ENCODE measurements around the gene TUBB1.

TUBB1 gene

GRCh38 chr20:59028812-59029211 is 9.6 kb downstream of the TUBB1 start:
- Histone ChIP-seq H3F3A (ENCODE audit: low read depth) (no peaks in the 10 kb centered on the region), H3K4me2 (ENCODE audit: low read depth, low read length, poor library complexity, severe bottlenecking) (peak overlapping the region; percentile 76), H3K9ac (ENCODE audit: low read depth, low read length, poor library complexity, severe bottlenecking) (peak overlapping the region; percentile 80), H3K9me3 (ENCODE audit: insufficient read depth, low read depth, low read length) (no peaks in the 10 kb centered on the region), H2AFZ (ENCODE audit: low read length) (no peak overlapping the region), H3K36me3 (ENCODE audit: insufficient read depth, low read length) (peaks cover 55% of the 10 kb centered on the region), H3K9me2 (replicated peaks; ENCODE audit: low read depth, low read length) (no peaks in the 10 kb centered on the region), H3K27me3 (ENCODE audit: insufficient read depth, low read length, poor library complexity, severe bottlenecking) (no peaks in the 10 kb centered on the region), H3K79me2 (ENCODE audit: insufficient read depth, low read length) (peaks cover 66% of the 10 kb centered on the region), H4K20me1 (ENCODE audit: insufficient read depth, low read length, poor library complexity, severe bottlenecking) (peaks cover 41% of the 10 kb centered on the region), H3K4me1 (ENCODE audit: insufficient read depth, low read length, poor library complexity, severe bottlenecking) (peaks cover 20% of the 10 kb centered on the region), H3K4me3 (ENCODE audit: low read length, poor library complexity, severe bottlenecking) (peak overlapping the region; percentile 80)
- no peak for TF ChIP-seq EZH2phosphoT487 (IDR thresholded peaks at IDR 0.05; ENCODE audit: borderline replicate concordance)
- TF ChIP-seq, protein P1, sequence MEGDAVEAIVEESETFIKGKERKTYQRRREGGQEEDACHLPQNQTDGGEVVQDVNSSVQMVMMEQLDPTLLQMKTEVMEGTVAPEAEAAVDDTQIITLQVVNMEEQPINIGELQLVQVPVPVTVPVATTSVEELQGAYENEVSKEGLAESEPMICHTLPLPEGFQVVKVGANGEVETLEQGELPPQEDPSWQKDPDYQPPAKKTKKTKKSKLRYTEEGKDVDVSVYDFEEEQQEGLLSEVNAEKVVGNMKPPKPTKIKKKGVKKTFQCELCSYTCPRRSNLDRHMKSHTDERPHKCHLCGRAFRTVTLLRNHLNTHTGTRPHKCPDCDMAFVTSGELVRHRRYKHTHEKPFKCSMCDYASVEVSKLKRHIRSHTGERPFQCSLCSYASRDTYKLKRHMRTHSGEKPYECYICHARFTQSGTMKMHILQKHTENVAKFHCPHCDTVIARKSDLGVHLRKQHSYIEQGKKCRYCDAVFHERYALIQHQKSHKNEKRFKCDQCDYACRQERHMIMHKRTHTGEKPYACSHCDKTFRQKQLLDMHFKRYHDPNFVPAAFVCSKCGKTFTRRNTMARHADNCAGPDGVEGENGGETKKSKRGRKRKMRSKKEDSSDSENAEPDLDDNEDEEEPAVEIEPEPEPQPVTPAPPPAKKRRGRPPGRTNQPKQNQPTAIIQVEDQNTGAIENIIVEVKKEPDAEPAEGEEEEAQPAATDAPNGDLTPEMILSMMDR (conservative IDR thresholded peaks at IDR 0.05; ENCODE audit: low read length), result no peak

DNA sequence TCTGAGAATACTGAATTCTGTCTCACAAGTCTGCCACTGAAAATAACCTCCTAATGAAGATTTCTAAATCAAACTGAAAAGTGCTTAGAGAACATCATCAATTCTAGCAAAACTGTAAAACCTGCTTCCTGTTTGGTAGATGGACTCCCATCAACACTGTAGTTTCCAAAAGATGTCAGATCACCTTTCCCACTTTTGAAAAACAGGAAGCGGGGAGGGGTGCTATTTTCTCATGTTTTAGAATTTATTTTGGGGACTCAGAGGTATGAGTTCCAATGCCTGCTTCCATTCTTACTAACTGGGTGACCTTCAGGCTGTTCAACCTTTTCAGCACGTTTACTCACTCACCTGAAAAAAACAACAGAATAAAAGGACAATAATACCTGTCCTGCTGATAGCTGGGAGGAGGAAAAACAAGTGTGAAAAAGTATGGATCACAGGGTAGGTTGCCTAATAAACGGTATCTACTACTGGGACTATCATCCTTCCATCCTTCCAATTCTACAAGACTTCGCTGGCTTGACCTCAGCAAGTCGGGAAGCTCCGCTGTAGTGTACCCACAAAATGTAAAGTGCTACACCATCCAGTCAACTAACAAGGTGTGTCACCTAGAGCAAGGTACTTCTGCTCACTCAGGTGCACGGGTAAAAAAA is 11.8 kb downstream of the TUBB1 start:
- Histone ChIP-seq H3K4me3 (ENCODE audit: low read length, poor library complexity, severe bottlenecking) (peak overlapping the region; percentile 80), H3K9ac (ENCODE audit: low read depth, low read length, poor library complexity, severe bottlenecking) (peak overlapping the region; percentile 80), H3K27me3 (ENCODE audit: insufficient read depth, low read length, poor library complexity, severe bottlenecking) (no peaks in the 10 kb centered on the region), H3K9me3 (ENCODE audit: insufficient read depth, low read depth, low read length) (no peaks in the 10 kb centered on the region), H3K79me2 (ENCODE audit: insufficient read depth, low read length) (peaks cover 73% of the 10 kb centered on the region), H2AFZ (ENCODE audit: low read length) (no peak overlapping the region), H3K4me2 (ENCODE audit: low read depth, low read length, poor library complexity, severe bottlenecking) (peak overlapping the region; percentile 76), H3K36me3 (ENCODE audit: insufficient read depth, low read length) (peaks cover 67% of the 10 kb centered on the region), H3K9me2 (replicated peaks; ENCODE audit: low read depth, low read length) (no peaks in the 10 kb centered on the region), H3K4me1 (ENCODE audit: insufficient read depth, low read length, poor library complexity, severe bottlenecking) (peaks cover 20% of the 10 kb centered on the region), H3F3A (ENCODE audit: low read depth) (no peaks in the 10 kb centered on the region; the same call in 1 of the 2 replicates), H4K20me1 (ENCODE audit: insufficient read depth, low read length, poor library complexity, severe bottlenecking) (peaks cover 50% of the 10 kb centered on the region)
- TF ChIP-seq EZH2phosphoT487 (IDR thresholded peaks at IDR 0.05; ENCODE audit: borderline replicate concordance), result no peak
- TF ChIP-seq, protein P1 (conservative IDR thresholded peaks at IDR 0.05; ENCODE audit: low read length), result no peak

GRCh38 chr20:59031564-59032022 is 12.4 kb downstream of the TUBB1 start:
- TF ChIP-seq, protein P1 (conservative IDR thresholded peaks at IDR 0.05; ENCODE audit: low read length), result no peak
- TF ChIP-seq EZH2phosphoT487 (IDR thresholded peaks at IDR 0.05; ENCODE audit: borderline replicate concordance), result no peak
- no peaks in the 10 kb centered on the region for H3K9me3 ChIP-seq (ENCODE audit: insufficient read depth, low read depth, low read length)
- H3F3A ChIP-seq (ENCODE audit: low read depth), result no peaks in the 10 kb centered on the region; the same call in 1 of the 2 replicates

More at GRCh38 chr20:59031564-59032022, 12.4 kb downstream of the TUBB1 start:
- Histone ChIP-seq H3K4me3 (ENCODE audit: low read length, poor library complexity, severe bottlenecking) (peak overlapping the region; percentile 80), H3K36me3 (ENCODE audit: insufficient read depth, low read length) (peaks cover 71% of the 10 kb centered on the region), H3K27me3 (ENCODE audit: insufficient read depth, low read length, poor library complexity, severe bottlenecking) (no peaks in the 10 kb centered on the region), H3K79me2 (ENCODE audit: insufficient read depth, low read length) (peaks cover 73% of the 10 kb centered on the region), H3K9ac (ENCODE audit: low read depth, low read length, poor library complexity, severe bottlenecking) (peak overlapping the region; percentile 80), H3K9me2 (replicated peaks; ENCODE audit: low read depth, low read length) (no peaks in the 10 kb centered on the region), H4K20me1 (ENCODE audit: insufficient read depth, low read length, poor library complexity, severe bottlenecking) (peaks cover 55% of the 10 kb centered on the region), H2AFZ (ENCODE audit: low read length) (peak overlapping the region; percentile 58; the same call in 1 of the 2 replicates), H3K4me2 (ENCODE audit: low read depth, low read length, poor library complexity, severe bottlenecking) (peak overlapping the region; percentile 76), H3K4me1 (ENCODE audit: insufficient read depth, low read length, poor library complexity, severe bottlenecking) (peaks cover 20% of the 10 kb centered on the region)

Data from Loucy (cell line).